ENCODE results near the gene GLUD1.
"Not testable (repeated sequence)": the region's sequence is repeated elsewhere in the genome, so short reads cannot be mapped to it uniquely, and the experiment has no call there.

Gene GLUD1

GRCh38 chr10:87089746-87090145 is 4.9 kb downstream of the GLUD1 start:
- no peak for FAIRE-seq

- FAIRE-seq: no peak
Measured at GRCh38 chr10:87085537-87085936, 9.1 kb downstream of the GLUD1 start.

- not testable (repeated sequence) for FAIRE-seq
Measured at GRCh38 chr10:87084291-87084782, 10.3 kb downstream of the GLUD1 start.

- not testable (repeated sequence) for FAIRE-seq
Measured at GRCh38 chr10:87083576-87084290, 10.9 kb downstream of the GLUD1 start.

- FAIRE-seq: not testable (repeated sequence)
Measured at GRCh38 chr10:87082219-87082618, 12.4 kb downstream of the GLUD1 start.

GRCh38 chr10:87081574-87081973 is 13.1 kb downstream of the GLUD1 start:
- FAIRE-seq: not testable (repeated sequence)

GRCh38 chr10:87080621-87081020 is 14.0 kb downstream of the GLUD1 start:
- FAIRE-seq: not testable (repeated sequence)

GRCh38 chr10:87079106-87079836 is 15.4 kb downstream of the GLUD1 start:
- FAIRE-seq: no peak

GRCh38 chr10:87076421-87076820 is 18.2 kb downstream of the GLUD1 start:
- FAIRE-seq: not testable (repeated sequence)

GRCh38 chr10:87072449-87072848 is 22.2 kb downstream of the GLUD1 start:
- FAIRE-seq: no peak

GRCh38 chr10:87068281-87068680 is 26.4 kb downstream of the GLUD1 start:
- FAIRE-seq: no peak

GRCh38 chr10:87066865-87067264 is 27.8 kb downstream of the GLUD1 start:
- FAIRE-seq: no peak

- FAIRE-seq: no peak
Measured at GRCh38 chr10:87066178-87066577, 28.5 kb downstream of the GLUD1 start.

GRCh38 chr10:87064651-87065050 is 30.0 kb downstream of the GLUD1 start:
- no peak for FAIRE-seq

GRCh38 chr10:87060280-87060928 is 34.2 kb downstream of the GLUD1 start:
- no peak for FAIRE-seq

- no peak for FAIRE-seq
Measured at GRCh38 chr10:87059401-87059800, 35.2 kb downstream of the GLUD1 start.

- no peak for FAIRE-seq
Measured at GRCh38 chr10:87058171-87058570, 36.5 kb downstream of the GLUD1 start.

- no peak for FAIRE-seq
Measured at GRCh38 chr10:87054373-87055295, 40.0 kb downstream of the GLUD1 start.

- no peak for FAIRE-seq
Measured at GRCh38 chr10:87053577-87054181, 41.0 kb downstream of the GLUD1 start.

- FAIRE-seq: no peak
Measured at GRCh38 chr10:87053111-87053510, 41.5 kb downstream of the GLUD1 start.

- FAIRE-seq: no peak
Measured at GRCh38 chr10:87045434-87045938, 49.2 kb downstream of the GLUD1 start.

GRCh38 chr10:87043579-87043978 is 51.1 kb downstream of the GLUD1 start:
- not testable (repeated sequence) for FAIRE-seq
